HEK293T (cell line): Measurements from ENCODE around the gene TCN2.

Experiments
- CTCF ChIA-PET: fragments of 350-600 bp; formaldehyde crosslinking; extraction: SDS; loops from one replicate; lab custom pipeline; 2021; ENCODE audit warnings: antibody characterized with exemption, inconsistent platforms; lab: Yijun Ruan, JAX
- POLR2A ChIA-PET: fragments of 350-600 bp; formaldehyde crosslinking; extraction: SDS; loops from one replicate; lab custom pipeline; 2020; ENCODE audit warnings: antibody characterized with exemption, inconsistent platforms; lab: Yijun Ruan, JAX
- DNase-seq: peaks from one replicate; pipeline ENCODE4 v3.0.0; 2012; ENCODE audit warnings: mixed read lengths; ENCODE audit errors: extremely low spot score
- ARNT ChIP-seq: fragments of 450-650 bp; IDR thresholded peaks from 2 replicates; pipeline ENCODE4 v1.6.1; 2017; ENCODE audit warnings: mild to moderate bottlenecking
- BHLHE40 ChIP-seq: fragments of 450-650 bp; IDR thresholded peaks from 2 replicates; pipeline ENCODE4 v1.6.1; 2016; ENCODE audit warnings: mild to moderate bottlenecking, moderate library complexity, borderline replicate concordance
- CTBP1 ChIP-seq: fragments of 450-650 bp; IDR thresholded peaks from 2 replicates; pipeline ENCODE4 v1.6.1; 2016; ENCODE audit warnings: borderline replicate concordance
- ELF4 ChIP-seq: fragments of 450-650 bp; IDR thresholded peaks from 2 replicates; pipeline ENCODE4 v1.6.1; 2017; ENCODE audit warnings: antibody characterized with exemption
- FOXA1 ChIP-seq: fragments of 450-650 bp; IDR thresholded peaks from 2 replicates; pipeline ENCODE4 v1.6.1; 2016; ENCODE audit warnings: mild to moderate bottlenecking
- FOXK2 ChIP-seq: fragments of 450-650 bp; IDR thresholded peaks from 2 replicates; pipeline ENCODE4 v1.6.1; 2016; ENCODE audit warnings: mild to moderate bottlenecking
- FOXM1 ChIP-seq: fragments of 450-650 bp; IDR thresholded peaks from 2 replicates; pipeline ENCODE4 v1.6.1; 2017; ENCODE audit warnings: mild to moderate bottlenecking, borderline replicate concordance
- HDGF ChIP-seq: fragments of 450-650 bp; IDR thresholded peaks from 2 replicates; pipeline ENCODE4 v1.6.1; 2017; ENCODE audit warnings: antibody characterized with exemption, borderline replicate concordance
- L3MBTL2 ChIP-seq: fragments of 450-650 bp; conservative IDR thresholded peaks from 2 replicates; pipeline ENCODE4 v1.6.1; 2016; ENCODE audit warnings: mild to moderate bottlenecking
- LEF1 ChIP-seq: fragments of 450-650 bp; IDR thresholded peaks from 2 replicates; pipeline ENCODE4 v1.6.1; 2017; ENCODE audit warnings: mild to moderate bottlenecking, borderline replicate concordance
- NFRKB ChIP-seq: fragments of 450-650 bp; IDR thresholded peaks from 2 replicates; pipeline ENCODE4 v1.6.1; 2016; ENCODE audit warnings: mild to moderate bottlenecking, moderate library complexity
- PKNOX1 ChIP-seq: fragments of 450-650 bp; IDR thresholded peaks from 2 replicates; pipeline ENCODE4 v1.6.1; 2016
- SP1 ChIP-seq: fragments of 450-650 bp; IDR thresholded peaks from 2 replicates; pipeline ENCODE4 v1.6.1; 2017
- SUZ12 ChIP-seq: fragments of 450-650 bp; IDR thresholded peaks from 2 replicates; pipeline ENCODE4 v1.6.1; 2016; ENCODE audit warnings: mild to moderate bottlenecking
- TARDBP ChIP-seq: fragments of 450-650 bp; IDR thresholded peaks from 2 replicates; pipeline ENCODE4 v1.6.1; 2016
- ZNF384 ChIP-seq: fragments of 450-650 bp; IDR thresholded peaks from 2 replicates; pipeline ENCODE4 v1.6.1; 2016

The TCN2 gene

DNA sequence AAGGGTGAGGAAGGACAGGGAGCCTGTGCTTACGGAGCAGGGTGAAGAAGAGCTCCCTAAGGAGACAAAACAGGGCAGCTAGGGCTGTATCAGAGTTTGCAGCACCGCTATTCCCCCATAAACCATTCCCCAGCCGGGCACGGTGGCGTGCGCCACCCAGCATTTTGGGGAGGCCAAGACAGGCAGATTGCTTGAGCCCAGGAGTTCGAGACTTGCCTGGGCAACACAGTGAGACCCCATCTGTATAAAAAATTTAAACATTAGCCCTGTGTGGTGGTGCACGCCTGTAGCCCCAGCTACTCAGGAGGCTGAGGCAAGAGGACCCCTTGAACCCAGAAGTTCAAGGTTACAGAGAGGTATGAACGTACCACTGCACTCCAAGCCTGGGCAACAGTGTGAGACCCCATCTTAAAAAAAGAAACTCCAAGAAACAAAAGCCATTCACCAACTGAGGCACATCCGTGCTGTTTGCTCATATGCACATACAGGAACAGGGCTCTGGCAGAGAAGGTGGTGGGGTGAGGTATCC lies 37.2 kb upstream of the TCN2 start:
- POLR2A ChIA-PET, result interaction anchor here (1.2 kb wide), 1 partner anchor 22 kb away, joined by 4 read pairs; the partner anchor contains the start of gene PES1
- no peak for DNase-seq
- TF ChIP-seq SUZ12, result no peak
- CTCF ChIA-PET, result interaction anchor here (0.6 kb wide), 1 partner anchor 187 kb away, joined by 3 read pairs; no protein-coding TSS in a partner anchor

DNA sequence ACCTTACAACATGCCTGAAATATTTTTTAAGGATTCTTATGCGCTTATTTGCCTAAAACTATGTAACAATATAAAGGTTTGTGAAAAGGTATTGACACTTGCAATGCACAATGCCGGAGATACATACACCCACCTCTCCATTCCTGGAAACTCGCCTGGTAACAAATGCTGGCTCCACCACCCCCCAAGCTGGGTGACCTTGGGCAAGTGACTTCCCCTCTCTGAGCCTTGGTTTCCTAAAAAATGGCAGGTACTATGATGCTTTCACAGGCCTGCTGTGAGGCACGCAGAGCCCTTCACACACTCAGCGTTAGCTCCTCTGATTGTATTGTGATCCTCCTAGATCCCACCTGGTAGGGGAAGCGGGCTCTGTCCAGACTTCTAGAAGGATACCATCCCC lies 34.8 kb upstream of the TCN2 start:
- DNase-seq, result no peak
- CTCF ChIA-PET, result interaction anchor here (0.6 kb wide), 1 partner anchor 288 kb away, joined by 4 read pairs; no protein-coding TSS in a partner anchor
- POLR2A ChIA-PET, result no interaction called here
- TF ChIP-seq BHLHE40 (no peak), CTBP1 (no peak), NFRKB (no peak), LEF1 (no peak), SP1 (no peak), FOXK2 (no peak), L3MBTL2 (no peak), ZNF384 (no peak), ARNT (no peak), FOXA1 (no peak), ELF4 (no peak), TARDBP (no peak)

GRCh38 chr22:30572840-30573593 lies 34.0 kb upstream of the TCN2 start:
- TF ChIP-seq HDGF, result no peak
- no peak for TF ChIP-seq L3MBTL2
- no peak for TF ChIP-seq FOXM1
- no peak for TF ChIP-seq ZNF384
- TF ChIP-seq BHLHE40, result no peak
- no peak for TF ChIP-seq NFRKB
- no peak for TF ChIP-seq SUZ12
- POLR2A ChIA-PET, result no interaction called here
- DNase-seq, result no peak
- CTCF ChIA-PET, result interaction anchor here (0.6 kb wide), 1 partner anchor 289 kb away, joined by 4 read pairs; no protein-coding TSS in a partner anchor

DNA sequence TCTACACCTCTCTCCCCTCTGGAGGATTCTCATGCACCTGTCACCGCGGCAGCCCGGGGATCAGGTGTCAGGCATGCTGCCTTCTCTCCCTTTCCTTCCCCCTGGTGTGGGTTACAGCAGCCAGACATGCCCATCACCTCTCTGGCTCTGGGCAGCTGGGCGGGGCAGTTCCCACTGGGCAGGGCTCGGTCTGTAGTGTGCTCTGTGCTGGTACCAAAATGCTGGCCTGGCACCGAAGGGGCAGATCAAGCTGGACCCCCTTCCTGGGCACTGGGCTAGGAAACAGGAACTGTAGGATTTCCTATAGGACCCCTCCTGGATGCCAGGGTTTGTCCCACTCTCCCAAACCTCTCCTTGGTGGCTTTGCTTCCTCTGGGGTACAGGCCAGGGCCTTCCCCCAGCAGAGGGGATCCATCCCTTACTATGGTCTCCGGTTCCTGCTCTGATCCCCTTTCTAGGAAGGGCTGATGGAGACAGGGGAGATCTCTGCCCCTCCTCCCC lies 33.3 kb upstream of the TCN2 start:
- TF ChIP-seq BHLHE40 (no peak), ZNF384 (no peak)
- ChIA-PET CTCF (no interaction called here), POLR2A (no interaction called here)
- no peak for DNase-seq

DNA sequence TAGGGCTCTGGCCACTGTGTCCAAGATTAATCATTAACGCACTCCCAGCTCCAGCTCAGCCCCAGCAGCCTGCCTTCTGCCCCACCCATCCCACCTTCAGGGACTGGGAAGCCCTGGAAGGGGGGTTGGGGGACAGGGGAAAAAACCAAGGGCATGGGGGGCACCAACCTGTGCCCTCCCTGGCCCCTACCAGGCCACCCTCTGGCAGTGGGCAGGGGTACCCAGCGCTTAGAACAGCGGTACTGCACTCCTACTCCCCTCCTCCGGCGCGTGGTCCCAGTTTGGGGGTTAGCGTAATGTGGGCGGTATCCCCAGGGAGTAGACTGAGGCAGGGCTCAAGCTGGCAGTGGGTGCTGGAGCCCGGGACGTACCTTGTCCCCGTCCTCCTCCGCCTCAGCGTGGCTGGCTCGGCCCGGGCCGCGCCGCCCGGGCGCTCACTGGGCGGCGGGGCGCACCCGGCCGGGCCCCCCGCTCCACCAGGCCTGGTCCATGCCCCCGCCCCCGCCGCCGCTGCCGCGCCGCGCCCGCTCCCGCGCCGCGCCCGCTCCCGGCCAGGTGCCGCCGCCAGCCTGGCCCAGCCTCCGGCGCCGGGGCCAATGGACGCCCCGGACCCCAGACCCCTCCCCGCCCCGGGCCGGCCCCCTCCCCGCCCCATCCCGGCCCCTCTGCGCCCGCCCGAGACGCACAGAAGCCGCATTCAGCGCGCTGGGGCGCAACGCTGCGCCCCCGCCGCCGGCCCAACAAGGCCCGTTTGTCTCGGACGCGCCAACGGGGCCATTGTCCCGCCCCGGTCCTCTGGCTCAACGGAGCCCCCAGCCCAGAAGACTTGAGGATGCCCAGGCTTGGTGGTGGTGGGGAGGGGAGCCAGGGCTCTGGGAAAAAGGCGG lies 32.6 kb upstream of the TCN2 start, which contains the start of gene GAL3ST1:
GAL3ST1 (minus strand) TSS at position 571 of the 887 bp plus-strand sequence. CDS start 17,273 bp downstream, outside the sequence.
- ChIA-PET CTCF (no interaction called here), POLR2A (no interaction called here)
- no peak for DNase-seq
- TF ChIP-seq TARDBP (no peak), PKNOX1 (no peak), FOXM1 (no peak), HDGF (no peak), CTBP1 (no peak), ZNF384 (no peak), SP1 (no peak), NFRKB (no peak), L3MBTL2 (no peak), FOXK2 (no peak), ELF4 (no peak), LEF1 (no peak), BHLHE40 (no peak), SUZ12 (no peak), FOXA1 (no peak), ARNT (no peak)

DNA sequence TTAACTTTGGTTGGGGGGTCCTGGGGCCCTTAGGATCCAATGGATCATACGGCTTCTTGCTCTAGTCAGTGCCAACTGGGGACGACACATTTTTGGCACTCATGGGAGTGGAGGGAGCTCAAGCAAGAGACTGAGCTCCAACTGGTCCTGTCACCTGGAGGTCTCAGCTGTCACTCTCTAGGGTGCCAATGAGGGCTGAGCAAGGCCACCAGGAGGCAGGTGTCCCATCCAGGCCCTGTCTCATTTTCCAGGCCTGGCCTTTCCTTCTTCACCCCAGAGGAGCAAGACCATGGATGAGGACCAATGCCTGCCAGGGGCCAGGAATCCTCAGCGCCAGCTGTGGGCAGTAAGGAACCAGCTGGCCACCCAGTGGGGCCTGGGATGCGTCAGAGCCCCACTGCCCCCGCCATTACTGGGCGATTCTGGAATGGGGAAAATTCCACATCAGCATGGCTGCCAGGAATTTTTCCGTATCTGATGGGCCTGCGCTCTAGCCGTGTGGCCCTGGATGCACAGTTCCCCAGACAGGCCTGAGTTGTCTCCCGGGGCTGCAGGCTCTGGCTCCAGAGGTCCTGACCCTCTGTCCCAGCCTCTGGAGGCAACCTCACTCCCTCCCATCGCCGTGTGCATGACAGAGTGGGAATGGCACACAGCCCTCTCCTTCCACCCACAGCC lies 31.8 kb upstream of the TCN2 start:
- ChIA-PET CTCF (no interaction called here), POLR2A (interaction anchor here (0.9 kb wide), 1 partner anchor 9 kb away, joined by 3 read pairs; no protein-coding TSS in a partner anchor)
- no peak for DNase-seq
- TF ChIP-seq ELF4 (no peak), HDGF (no peak), ZNF384 (no peak), BHLHE40 (no peak), LEF1 (no peak), SUZ12 (no peak), FOXA1 (no peak), L3MBTL2 (no peak), TARDBP (no peak), FOXM1 (no peak), PKNOX1 (no peak), FOXK2 (no peak), CTBP1 (no peak), SP1 (no peak), NFRKB (no peak), ARNT (no peak)
